Gastroesophageal sphincter (tissue), 3 donors: ENCODE data around the gene GHITM.

Experiments used
- POLR2AphosphoS5 ChIP-seq: sonication (generic); formaldehyde crosslinking; IDR thresholded peaks from one replicate; pipeline ENCODE4 v1.6.1; 2017; ENCODE audit warnings: antibody characterized with exemption
- TF ChIP-seq, protein P1 (sequence below), 4 experiments: fragments of 200-600 bp in 2 of 4; fragments of 450-650 bp in 2 of 4; sonication (generic) in 1 of 4; IDR thresholded peaks; one replicate each; pipeline ENCODE4 v1.5.1; 2017 to 2019; ENCODE audit warnings: antibody characterized with exemption in 4 of 4, mild to moderate bottlenecking in 2 of 4, moderate library complexity in 2 of 4

DNA sequence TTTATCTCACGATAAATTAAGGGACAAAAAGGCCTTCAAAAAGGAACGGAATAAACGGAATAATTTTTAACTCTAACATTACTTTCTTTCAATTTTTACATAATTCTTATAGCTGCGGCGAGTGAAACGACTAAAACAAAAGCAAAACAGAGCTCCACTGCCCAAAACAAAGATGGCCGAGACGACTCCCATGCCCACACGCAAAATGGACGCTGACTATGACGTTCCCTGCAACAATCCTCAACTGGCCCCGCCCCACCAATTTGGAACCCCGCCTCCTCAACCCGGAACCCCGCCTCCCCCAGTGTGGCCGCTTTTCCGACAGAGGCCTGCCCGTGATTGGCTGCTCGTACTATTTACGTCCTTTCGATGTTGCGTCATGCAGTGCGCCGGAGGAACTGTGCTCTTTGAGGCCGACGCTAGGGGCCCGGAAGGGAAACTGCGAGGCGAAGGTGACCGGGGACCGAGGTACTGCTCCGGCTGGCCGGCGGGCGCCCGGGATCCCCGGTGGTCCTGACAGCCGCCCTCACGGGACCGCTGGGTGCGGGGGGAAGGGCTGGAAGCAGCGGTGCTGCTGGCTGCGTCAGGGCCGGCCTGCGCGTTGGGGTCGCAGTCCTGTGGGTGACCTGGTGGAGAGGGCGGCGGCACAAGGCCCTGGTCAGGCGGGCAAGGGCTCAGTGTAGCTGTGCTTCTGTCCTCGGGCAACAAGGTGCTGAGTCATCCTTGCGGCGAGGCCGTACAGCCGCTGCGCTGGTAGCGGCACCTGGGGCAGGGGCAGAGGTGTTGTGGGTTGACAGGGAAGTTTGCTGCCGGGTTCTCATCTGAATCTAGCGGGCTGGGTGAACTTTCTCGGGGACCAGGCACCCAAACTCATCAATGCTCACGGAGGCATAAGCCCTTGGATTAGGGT lies at the start of gene GHITM:
- TF ChIP-seq POLR2AphosphoS5: peak; percentile 96
- TF ChIP-seq, protein P1, sequence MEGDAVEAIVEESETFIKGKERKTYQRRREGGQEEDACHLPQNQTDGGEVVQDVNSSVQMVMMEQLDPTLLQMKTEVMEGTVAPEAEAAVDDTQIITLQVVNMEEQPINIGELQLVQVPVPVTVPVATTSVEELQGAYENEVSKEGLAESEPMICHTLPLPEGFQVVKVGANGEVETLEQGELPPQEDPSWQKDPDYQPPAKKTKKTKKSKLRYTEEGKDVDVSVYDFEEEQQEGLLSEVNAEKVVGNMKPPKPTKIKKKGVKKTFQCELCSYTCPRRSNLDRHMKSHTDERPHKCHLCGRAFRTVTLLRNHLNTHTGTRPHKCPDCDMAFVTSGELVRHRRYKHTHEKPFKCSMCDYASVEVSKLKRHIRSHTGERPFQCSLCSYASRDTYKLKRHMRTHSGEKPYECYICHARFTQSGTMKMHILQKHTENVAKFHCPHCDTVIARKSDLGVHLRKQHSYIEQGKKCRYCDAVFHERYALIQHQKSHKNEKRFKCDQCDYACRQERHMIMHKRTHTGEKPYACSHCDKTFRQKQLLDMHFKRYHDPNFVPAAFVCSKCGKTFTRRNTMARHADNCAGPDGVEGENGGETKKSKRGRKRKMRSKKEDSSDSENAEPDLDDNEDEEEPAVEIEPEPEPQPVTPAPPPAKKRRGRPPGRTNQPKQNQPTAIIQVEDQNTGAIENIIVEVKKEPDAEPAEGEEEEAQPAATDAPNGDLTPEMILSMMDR (IDR thresholded peaks at IDR 0.05): peak in 3 of 4 experiments; percentile 37 to 73 (median 72)
